BLaER1 (cell line): ENCODE measurements around the gene TDO2.

Experiments used
- H3K27ac ChIP-seq: shearing (Covaris generic); formaldehyde crosslinking; 2 replicates; pipeline ENCODE4 v1.8.1; 2022
- H3K27me3 ChIP-seq: shearing (Covaris generic); formaldehyde crosslinking; 2 replicates; pipeline ENCODE4 v1.8.1; 2022
- H3K36me3 ChIP-seq: shearing (Covaris generic); formaldehyde crosslinking; 2 replicates; pipeline ENCODE4 v1.8.1; 2022
- H3K4me1 ChIP-seq: shearing (Covaris generic); formaldehyde crosslinking; 2 replicates; pipeline ENCODE4 v1.8.1; 2022
- H3K4me2 ChIP-seq: shearing (Covaris generic); formaldehyde crosslinking; 2 replicates; pipeline ENCODE4 v1.8.1; 2022
- H3K4me3 ChIP-seq: shearing (Covaris generic); formaldehyde crosslinking; 2 replicates; pipeline ENCODE4 v1.8.1; 2022
- H3K9ac ChIP-seq: shearing (Covaris generic); formaldehyde crosslinking; 2 replicates; pipeline ENCODE4 v1.8.1; 2022
- H3K9me3 ChIP-seq: shearing (Covaris generic); formaldehyde crosslinking; 2 replicates; pipeline ENCODE4 v1.8.1; 2022
- H4K20me1 ChIP-seq: shearing (Covaris generic); formaldehyde crosslinking; 2 replicates; pipeline ENCODE4 v1.8.1; 2022
- Cebpa-rat ChIP-seq: shearing (Covaris generic); IDR thresholded peaks from 2 replicates; pipeline ENCODE4 v1.8.1; 2022

The TDO2 gene

DNA sequence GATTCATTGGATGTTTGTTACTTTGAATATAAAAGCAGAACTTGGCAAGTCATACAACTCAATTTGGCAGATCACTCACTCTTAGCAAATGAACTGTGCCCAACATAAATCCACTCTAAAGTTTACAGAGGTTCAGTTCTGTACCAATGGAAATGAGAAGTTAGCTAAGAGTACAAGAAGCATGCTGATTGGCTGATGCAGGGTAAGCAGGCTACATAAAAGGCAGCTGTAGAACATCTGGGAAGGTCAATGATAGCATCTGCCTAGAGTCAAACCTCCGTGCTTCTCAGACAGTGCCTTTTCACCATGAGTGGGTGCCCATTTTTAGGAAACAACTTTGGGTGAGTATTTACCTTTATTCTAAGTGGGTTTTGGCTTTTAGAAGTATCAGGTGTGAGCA lies at the start of gene TDO2:
Gene TDO2 (plus strand): TSS at position 244 of the 400 bp plus-strand sequence. CDS start 63 bp downstream, at position 307.
- Histone ChIP-seq H4K20me1 (no peaks in the 10 kb centered on the region), H3K4me2 (no peak within 1 kb of the TSS), H3K4me3 (no peak within 1 kb of the TSS), H3K4me1 (peaks cover 8% of the 10 kb centered on the region), H3K27ac (no peak within 1 kb of the TSS), H3K9ac (no peak within 1 kb of the TSS), H3K27me3 (no peaks in the 10 kb centered on the region), H3K36me3 (no peaks in the 10 kb centered on the region), H3K9me3 (no peaks in the 10 kb centered on the region)
- TF ChIP-seq Cebpa-rat, result no peak

DNA sequence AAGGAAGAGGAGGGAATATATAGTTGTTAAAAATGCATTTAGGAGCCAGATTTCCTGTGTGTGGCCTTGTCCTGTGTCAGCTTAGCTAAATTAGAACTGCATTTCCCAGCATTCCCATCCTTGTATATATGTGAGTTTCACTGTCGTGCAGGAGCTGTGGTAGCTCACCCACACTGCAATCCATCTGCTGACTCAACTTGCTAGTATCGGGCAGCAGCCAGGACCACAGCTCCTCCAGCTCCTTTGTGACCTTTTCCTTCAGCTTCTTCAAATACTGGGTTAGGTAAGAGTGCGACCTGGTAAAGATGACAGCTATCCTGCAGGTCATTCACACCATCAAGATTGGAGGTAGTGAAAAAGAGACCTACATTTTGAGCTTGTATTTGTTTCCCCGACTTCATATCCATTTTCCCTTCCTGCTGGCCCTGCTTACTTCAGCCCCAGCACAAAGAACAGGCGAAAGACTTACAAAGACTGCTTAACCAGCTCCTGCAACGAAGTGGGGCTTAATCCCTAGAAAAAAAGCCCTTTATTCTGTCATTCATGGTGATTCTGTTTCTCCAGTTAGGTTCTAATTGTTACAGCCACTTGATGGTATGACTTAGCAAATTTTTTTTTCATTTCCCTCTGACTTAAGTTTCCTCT lies 48.8 kb upstream of the TDO2 start:
- Histone ChIP-seq H3K27ac (no peak overlapping the region), H3K9ac (no peak overlapping the region)
- TF ChIP-seq Cebpa-rat, result no peak

DNA sequence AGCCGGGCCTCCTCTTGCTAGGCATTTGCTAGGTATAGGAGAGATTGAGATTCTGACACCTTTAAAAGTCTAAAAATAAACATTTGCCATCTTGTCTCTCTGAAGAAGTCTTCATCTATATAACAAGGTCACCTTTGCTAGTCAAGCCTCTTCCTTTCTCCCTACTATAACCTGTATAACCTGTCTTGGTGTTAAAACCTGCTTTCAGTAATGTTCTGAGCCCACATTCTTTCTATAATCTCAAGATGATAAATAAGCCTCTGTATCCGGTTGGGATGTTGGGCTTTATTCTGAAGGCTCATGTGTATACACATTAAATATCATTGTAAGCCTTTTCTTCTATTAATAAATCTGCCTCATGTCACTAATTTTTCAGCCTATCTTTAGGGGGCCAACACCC lies 47.6 kb upstream of the TDO2 start:
- Histone ChIP-seq H3K9ac (no peak overlapping the region), H3K4me1 (no peaks in the 10 kb centered on the region), H3K4me2 (no peak overlapping the region), H3K27ac (no peak overlapping the region), H4K20me1 (no peaks in the 10 kb centered on the region), H3K4me3 (no peak overlapping the region), H3K36me3 (no peaks in the 10 kb centered on the region), H3K9me3 (no peaks in the 10 kb centered on the region), H3K27me3 (no peaks in the 10 kb centered on the region)
- TF ChIP-seq Cebpa-rat, result no peak

More for the DNA sequence above, 48.8 kb upstream of the TDO2 start:
- Histone ChIP-seq H3K4me3 (no peak overlapping the region), H3K27me3 (no peaks in the 10 kb centered on the region), H3K36me3 (no peaks in the 10 kb centered on the region), H3K4me2 (no peak overlapping the region), H3K4me1 (no peaks in the 10 kb centered on the region), H3K9me3 (no peaks in the 10 kb centered on the region), H4K20me1 (no peaks in the 10 kb centered on the region)

DNA sequence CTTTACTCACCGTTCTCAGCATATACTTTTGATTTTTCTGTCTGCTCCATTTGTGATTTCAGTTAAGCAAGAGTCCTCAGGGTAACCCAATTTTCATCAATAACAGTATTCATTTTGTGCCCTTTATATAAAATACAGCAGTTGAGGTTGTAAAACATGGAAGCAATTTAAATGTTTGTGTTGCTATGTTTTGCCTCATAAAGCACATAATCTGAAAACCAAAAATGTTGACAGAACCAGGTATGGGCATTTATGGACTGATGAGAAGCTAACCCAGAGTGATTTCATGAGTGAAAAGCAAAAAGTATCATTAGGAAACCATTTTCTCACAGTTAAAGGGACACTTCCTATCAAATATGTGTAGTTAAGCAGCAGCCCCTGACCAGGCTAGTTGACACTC lies 37.3 kb upstream of the TDO2 start, which contains the start of gene ASIC5:
Gene ASIC5 (minus strand): TSS at position 101 of the 400 bp plus-strand sequence. CDS start 51 bp downstream, at position 50.
- Histone ChIP-seq H3K27me3 (no peaks in the 10 kb centered on the region), H3K4me2 (no peak within 1 kb of the TSS), H3K9ac (no peak within 1 kb of the TSS), H3K36me3 (no peaks in the 10 kb centered on the region), H3K4me1 (no peaks in the 10 kb centered on the region), H3K27ac (no peak within 1 kb of the TSS), H3K4me3 (no peak within 1 kb of the TSS), H4K20me1 (no peaks in the 10 kb centered on the region), H3K9me3 (peaks cover 12% of the 10 kb centered on the region)
- no peak for TF ChIP-seq Cebpa-rat

DNA sequence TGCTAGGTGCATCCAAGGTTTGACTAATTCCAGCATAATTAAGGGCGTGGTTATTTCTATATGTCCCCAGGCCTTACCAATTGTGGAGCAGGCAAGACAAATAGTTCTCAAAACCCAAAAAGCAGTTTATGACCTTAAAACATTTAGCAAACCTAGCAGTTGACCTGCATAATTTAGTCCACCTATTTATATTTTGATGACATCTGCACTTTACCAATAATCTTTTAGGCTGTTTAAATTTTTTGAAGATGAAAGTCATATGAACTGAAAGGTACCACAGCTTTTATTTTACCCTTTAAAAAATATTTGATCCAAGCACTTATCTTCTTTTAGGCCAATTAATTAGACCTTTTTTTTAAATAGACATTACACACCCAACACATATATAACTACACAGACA lies 27.6 kb upstream of the TDO2 start:
- H3K4me1 ChIP-seq, result no peaks in the 10 kb centered on the region
- H3K27me3 ChIP-seq, result no peaks in the 10 kb centered on the region
- no peaks in the 10 kb centered on the region for H4K20me1 ChIP-seq
- H3K9ac ChIP-seq, result no peak overlapping the region
- no peaks in the 10 kb centered on the region for H3K9me3 ChIP-seq
- H3K4me2 ChIP-seq, result no peak overlapping the region
- no peak overlapping the region for H3K27ac ChIP-seq
- no peak for TF ChIP-seq Cebpa-rat
- H3K36me3 ChIP-seq, result no peaks in the 10 kb centered on the region
- no peak overlapping the region for H3K4me3 ChIP-seq

DNA sequence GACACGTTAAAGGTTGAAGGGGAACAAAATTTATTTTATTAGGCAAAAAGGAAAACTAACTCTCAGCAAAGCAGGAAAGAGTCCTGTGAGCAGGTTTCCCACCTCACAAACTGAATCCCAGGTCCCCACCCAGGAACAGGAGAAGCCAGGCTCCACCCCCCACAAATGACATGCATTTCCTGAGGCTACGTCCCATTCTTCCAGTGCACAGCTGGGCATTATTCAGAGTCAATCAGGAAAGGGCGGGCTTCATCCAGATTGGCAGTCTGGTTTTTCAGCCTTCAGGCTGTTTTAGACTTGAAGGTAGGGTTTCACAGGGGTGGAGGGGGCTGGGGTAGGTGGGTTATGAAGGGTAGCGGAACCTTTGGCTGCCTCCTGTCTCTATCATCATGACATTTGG lies 25.5 kb upstream of the TDO2 start:
- H3K9me3 ChIP-seq, result no peaks in the 10 kb centered on the region
- no peaks in the 10 kb centered on the region for H3K4me1 ChIP-seq
- no peaks in the 10 kb centered on the region for H3K36me3 ChIP-seq
- no peak overlapping the region for H3K9ac ChIP-seq
- H3K4me2 ChIP-seq, result no peak overlapping the region
- H3K4me3 ChIP-seq, result no peak overlapping the region
- no peaks in the 10 kb centered on the region for H3K27me3 ChIP-seq
- no peak overlapping the region for H3K27ac ChIP-seq
- no peak for TF ChIP-seq Cebpa-rat
- no peaks in the 10 kb centered on the region for H4K20me1 ChIP-seq

DNA sequence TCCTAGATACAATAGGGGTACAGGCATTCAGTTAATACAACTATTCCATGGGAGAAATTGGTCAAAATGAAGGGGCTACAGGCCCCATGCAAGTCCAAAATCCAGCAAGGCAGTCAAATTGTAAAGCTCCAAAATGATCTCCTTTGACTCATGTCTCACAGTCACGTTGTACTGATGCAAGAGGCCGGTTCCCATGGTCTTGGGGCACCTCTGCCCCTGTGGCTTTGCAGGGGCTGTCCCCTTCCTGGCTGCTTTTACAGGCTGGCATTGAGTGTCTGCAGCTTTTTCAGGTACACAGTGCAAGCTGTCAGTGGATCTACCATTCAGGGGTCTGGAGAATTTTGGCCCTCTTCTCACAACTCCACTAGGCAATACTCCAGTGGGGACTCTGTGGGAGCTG lies 24.9 kb upstream of the TDO2 start:
- Histone ChIP-seq H3K4me3 (no peak overlapping the region), H3K27me3 (no peaks in the 10 kb centered on the region), H3K36me3 (no peaks in the 10 kb centered on the region), H3K27ac (no peak overlapping the region), H3K4me2 (no peak overlapping the region), H3K4me1 (no peaks in the 10 kb centered on the region), H3K9ac (no peak overlapping the region), H4K20me1 (no peaks in the 10 kb centered on the region), H3K9me3 (no peaks in the 10 kb centered on the region)
- no peak for TF ChIP-seq Cebpa-rat

DNA sequence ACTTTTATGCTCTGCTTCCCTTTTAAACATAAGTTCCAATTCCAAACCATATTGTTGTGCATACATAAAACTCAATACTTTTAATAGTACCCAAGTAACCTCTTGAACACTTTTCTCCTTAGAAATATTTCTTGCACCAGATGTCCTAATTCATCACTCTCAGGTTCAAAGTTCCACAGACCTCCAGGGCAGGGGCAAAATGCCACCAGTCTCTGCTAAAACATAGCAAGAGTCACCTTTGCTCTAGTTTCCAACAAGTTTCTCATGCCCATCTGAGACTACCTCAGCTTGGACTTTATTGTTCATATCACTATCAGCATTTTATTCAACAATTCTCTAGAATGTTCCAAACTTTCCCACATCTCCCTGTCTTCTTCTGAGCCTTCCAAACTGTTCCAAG lies 23.7 kb upstream of the TDO2 start:
- Histone ChIP-seq H3K4me3 (no peak overlapping the region), H3K9ac (no peak overlapping the region), H3K4me1 (no peaks in the 10 kb centered on the region), H3K36me3 (no peaks in the 10 kb centered on the region), H3K4me2 (no peak overlapping the region), H3K27ac (no peak overlapping the region), H4K20me1 (no peaks in the 10 kb centered on the region), H3K27me3 (no peaks in the 10 kb centered on the region), H3K9me3 (no peaks in the 10 kb centered on the region)
- TF ChIP-seq Cebpa-rat, result no peak

DNA sequence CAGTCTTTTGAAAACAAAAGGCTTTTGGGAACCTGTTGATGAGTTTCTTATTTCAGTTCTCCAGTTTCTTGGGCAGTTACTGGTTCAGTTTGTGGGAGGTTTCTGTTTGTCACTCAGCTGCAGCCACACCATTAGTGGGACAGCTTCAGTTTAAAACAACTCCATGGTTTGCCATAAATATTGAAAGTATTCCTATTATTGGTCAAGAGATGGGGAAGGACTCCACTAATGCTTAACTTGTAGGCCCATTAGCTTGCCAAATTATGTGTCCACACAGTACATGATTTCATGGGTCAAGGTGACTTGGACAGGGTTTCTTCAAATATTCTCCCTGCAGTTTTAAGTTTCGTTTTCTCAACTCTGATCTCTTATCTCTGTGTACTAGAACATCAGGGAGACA lies 21.9 kb upstream of the TDO2 start:
- Histone ChIP-seq H3K27ac (no peak overlapping the region), H4K20me1 (no peaks in the 10 kb centered on the region), H3K4me1 (no peaks in the 10 kb centered on the region), H3K4me2 (no peak overlapping the region), H3K27me3 (no peaks in the 10 kb centered on the region), H3K4me3 (no peak overlapping the region), H3K9ac (no peak overlapping the region), H3K36me3 (no peaks in the 10 kb centered on the region), H3K9me3 (no peaks in the 10 kb centered on the region)
- TF ChIP-seq Cebpa-rat, result no peak

DNA sequence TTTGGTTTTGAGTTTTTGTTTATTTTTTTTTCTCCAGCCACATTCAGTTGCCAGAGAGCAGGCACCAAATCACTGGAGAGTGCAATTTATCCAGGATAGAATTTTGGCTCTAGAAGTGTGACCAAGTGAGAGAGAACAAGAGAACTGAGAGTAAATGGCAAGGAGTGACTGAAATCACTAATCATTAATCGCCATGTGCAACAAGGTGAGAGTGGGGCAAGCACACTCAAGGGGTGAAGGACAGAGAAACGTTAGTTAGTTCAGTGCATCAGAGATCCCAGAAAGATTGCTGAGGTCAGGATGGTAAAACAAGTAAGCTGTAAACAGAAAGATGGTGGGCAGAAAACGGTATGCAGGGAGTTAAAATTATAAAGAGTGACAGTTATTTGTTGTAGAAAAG lies 19.6 kb upstream of the TDO2 start:
- H3K4me1 ChIP-seq, result no peaks in the 10 kb centered on the region
- no peaks in the 10 kb centered on the region for H3K36me3 ChIP-seq
- no peak overlapping the region for H3K4me3 ChIP-seq
- TF ChIP-seq Cebpa-rat, result no peak
- H3K27ac ChIP-seq, result no peak overlapping the region
- H3K4me2 ChIP-seq, result no peak overlapping the region
- no peaks in the 10 kb centered on the region for H3K27me3 ChIP-seq
- no peaks in the 10 kb centered on the region for H4K20me1 ChIP-seq
- no peak overlapping the region for H3K9ac ChIP-seq
- H3K9me3 ChIP-seq, result no peaks in the 10 kb centered on the region

DNA sequence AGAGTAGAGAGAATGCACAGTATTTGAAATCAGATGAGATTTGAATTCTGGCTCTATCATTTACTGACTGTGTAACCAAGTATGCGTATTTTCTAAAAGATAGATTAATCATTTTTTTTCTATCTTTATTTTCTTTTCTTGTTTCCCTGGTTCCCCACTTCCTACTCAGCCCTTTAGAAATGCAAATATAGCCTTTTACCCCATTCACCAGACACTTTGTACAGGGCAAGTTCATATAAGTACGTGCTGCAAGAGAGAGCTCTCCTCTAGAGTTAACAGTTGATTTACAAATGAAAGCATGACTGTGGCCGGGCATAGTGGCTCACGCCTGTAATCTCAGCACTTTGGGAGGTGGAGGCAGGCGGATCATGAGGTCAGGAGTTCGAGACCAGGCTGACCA lies 17.8 kb upstream of the TDO2 start:
- H3K9ac ChIP-seq, result no peak overlapping the region
- no peak overlapping the region for H3K4me3 ChIP-seq
- TF ChIP-seq Cebpa-rat, result no peak
- no peaks in the 10 kb centered on the region for H3K27me3 ChIP-seq
- no peaks in the 10 kb centered on the region for H4K20me1 ChIP-seq
- no peak overlapping the region for H3K4me2 ChIP-seq
- H3K27ac ChIP-seq, result no peak overlapping the region
- H3K9me3 ChIP-seq, result no peaks in the 10 kb centered on the region
- H3K36me3 ChIP-seq, result no peaks in the 10 kb centered on the region
- H3K4me1 ChIP-seq, result no peaks in the 10 kb centered on the region
